HEK293T (cell line): ENCODE data around the gene FSD2.

ENCODE experiments used
- LEF1 ChIP-seq: fragments of 450-650 bp; IDR thresholded peaks from 2 replicates; pipeline ENCODE4 v1.6.1; 2017; ENCODE audit warnings: mild to moderate bottlenecking, borderline replicate concordance
- SP1 ChIP-seq: fragments of 450-650 bp; IDR thresholded peaks from 2 replicates; pipeline ENCODE4 v1.6.1; 2017

DNA sequence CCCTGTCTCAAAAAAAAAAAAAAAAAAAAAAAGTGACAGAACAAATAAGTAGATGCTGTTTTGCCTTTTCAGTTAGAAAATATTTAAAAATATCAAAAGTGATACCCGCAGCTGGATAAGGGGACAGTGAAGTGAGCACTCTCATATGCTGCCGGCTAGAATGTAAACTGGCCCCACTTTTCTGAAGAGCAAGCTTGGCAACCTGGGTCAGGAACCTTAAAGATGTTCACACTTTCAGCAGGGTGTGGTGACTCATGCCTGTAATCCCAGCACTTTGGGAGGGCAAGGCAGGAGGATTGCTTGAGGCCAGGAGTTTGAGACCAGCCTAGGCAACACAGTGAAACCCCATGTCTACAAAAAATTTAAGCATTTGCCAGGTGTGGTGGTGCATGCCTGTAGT, 17.4 kb downstream of the FSD2 start:
- TF ChIP-seq LEF1 (no peak), SP1 (no peak)
